ENCODE measurements around the gene INSC. TPM values are rescaled to one million over a fixed set of nuclear protein-coding genes. Genes with fewer than 3 reads are reported as not detected.

Gene INSC
- polyA plus RNA-seq, 1 donor from 2014 or later, result 0.12 TPM

- Histone ChIP-seq H3K9me2 (ENCODE audit: insufficient read depth, low read length) (no peaks in the 10 kb centered on the region), H3K4me2 (ENCODE audit: low read length) (no peak overlapping the region), H3K79me2 (replicated peaks; ENCODE audit: insufficient read depth, low read length) (no peaks in the 10 kb centered on the region), H3K4me3 (ENCODE audit: low read length) (no peak overlapping the region), H3K9ac (ENCODE audit: low read length) (no peak overlapping the region), H3F3A (ENCODE audit: insufficient read depth, low read length, poor library complexity, severe bottlenecking) (no peaks in the 10 kb centered on the region), H3K27ac (ENCODE audit: low read length) (no peak overlapping the region), H3K9me3 (ENCODE audit: low read length) (no peaks in the 10 kb centered on the region), H3K36me3 (ENCODE audit: insufficient read depth, low read length) (no peaks in the 10 kb centered on the region), H4K20me1 (ENCODE audit: insufficient read depth) (no peaks in the 10 kb centered on the region), H2AFZ (ENCODE audit: low read depth, low read length) (no peak overlapping the region), H3K27me3 (ENCODE audit: insufficient read depth, low read depth, low read length) (no peaks in the 10 kb centered on the region)
- no peak for TF ChIP-seq EP300 (conservative IDR thresholded peaks at IDR 0.05; ENCODE audit: poor library complexity, severe bottlenecking)
- no peak for TF ChIP-seq RAD21 (conservative IDR thresholded peaks at IDR 0.05)
- no peak for TF ChIP-seq TAF1 (IDR thresholded peaks at IDR 0.05; ENCODE audit: low read depth)
- TF ChIP-seq POLR2AphosphoS5 (IDR thresholded peaks at IDR 0.05), result no peak
- no peak for TF ChIP-seq REST (IDR thresholded peaks at IDR 0.05; ENCODE audit: borderline replicate concordance)
- TF ChIP-seq SMC3 (conservative IDR thresholded peaks at IDR 0.05; ENCODE audit: poor library complexity), result no peak
- no peak for TF ChIP-seq EZH2 (IDR thresholded peaks at IDR 0.05; ENCODE audit: borderline replicate concordance, insufficient read depth, low read length, poor library complexity, severe bottlenecking)
- TF ChIP-seq CTCF (IDR thresholded peaks at IDR 0.05; ENCODE audit: poor library complexity, severe bottlenecking), result no peak
- TF ChIP-seq MXI1 (conservative IDR thresholded peaks at IDR 0.05; ENCODE audit: poor library complexity, severe bottlenecking), result no peak
Observed at GRCh38 chr11:15104166-15104565, 10.6 kb upstream of the INSC start.

- no peak overlapping the region for H3K4me2 ChIP-seq (ENCODE audit: low read length)
- no peaks in the 10 kb centered on the region for H3K9me2 ChIP-seq (ENCODE audit: insufficient read depth, low read length)
- H4K20me1 ChIP-seq (ENCODE audit: insufficient read depth), result no peaks in the 10 kb centered on the region
- no peaks in the 10 kb centered on the region for H3F3A ChIP-seq (ENCODE audit: insufficient read depth, low read length, poor library complexity, severe bottlenecking)
- no peak overlapping the region for H3K9ac ChIP-seq (ENCODE audit: low read length)
- no peak overlapping the region for H3K4me3 ChIP-seq (ENCODE audit: low read length)
- TF ChIP-seq CTCF (IDR thresholded peaks at IDR 0.05; ENCODE audit: poor library complexity, severe bottlenecking) (no peak), EP300 (conservative IDR thresholded peaks at IDR 0.05; ENCODE audit: poor library complexity, severe bottlenecking) (no peak), POLR2AphosphoS5 (IDR thresholded peaks at IDR 0.05) (no peak)
- H2AFZ ChIP-seq (ENCODE audit: low read depth, low read length), result no peak overlapping the region
- no peaks in the 10 kb centered on the region for H3K27me3 ChIP-seq (ENCODE audit: insufficient read depth, low read depth, low read length)
- no peaks in the 10 kb centered on the region for H3K36me3 ChIP-seq (ENCODE audit: insufficient read depth, low read length)
- no peaks in the 10 kb centered on the region for H3K9me3 ChIP-seq (ENCODE audit: low read length)
- H3K27ac ChIP-seq (ENCODE audit: low read length), result no peak overlapping the region
- H3K79me2 ChIP-seq (replicated peaks; ENCODE audit: insufficient read depth, low read length), result no peaks in the 10 kb centered on the region
Observed at GRCh38 chr11:15106201-15106965, 8.3 kb upstream of the INSC start.
